Memory B cell (primary cell): ENCODE results near the gene MAPK14.
"Not testable (repeated sequence)": the region's sequence is repeated elsewhere in the genome, so short reads cannot be mapped to it uniquely, and the experiment has no call there.

Source experiments
- ATAC-seq: fragments of 150-1000 bp; cut with Tn5 transposase; 2 replicates; pipeline ENCODE4 v1.10.0; 2021; ENCODE audit warnings: low read depth, mild to moderate bottlenecking, moderate library complexity
- DNase-seq, 2 donors: peaks; one replicate each; pipeline ENCODE4 v3.0.0; 2022; ENCODE audit warnings: low spot score in 2 of 2
- H3K27ac Mint-ChIP-seq: one replicate; pipeline ENCODE4 v1.8.0; 2022; ENCODE audit warnings: mild to moderate bottlenecking, moderate library complexity, mixed read lengths
- H3K27me3 Mint-ChIP-seq: one replicate; pipeline ENCODE4 v1.8.0; 2022; ENCODE audit warnings: mixed read lengths
- H3K36me3 Mint-ChIP-seq: one replicate; pipeline ENCODE4 v1.8.0; 2022; ENCODE audit warnings: mild to moderate bottlenecking, mixed read lengths
- H3K4me1 Mint-ChIP-seq: one replicate; pipeline ENCODE4 v1.8.0; 2022; ENCODE audit warnings: mixed read lengths
- H3K4me3 Mint-ChIP-seq: one replicate; pipeline ENCODE4 v1.8.0; 2022; ENCODE audit warnings: mild to moderate bottlenecking, moderate library complexity, mixed read lengths
- H3K9me3 Mint-ChIP-seq: one replicate; pipeline ENCODE4 v1.8.0; 2022; ENCODE audit warnings: mixed read lengths

Gene MAPK14

GRCh38 chr6:36027501-36028087 is at the start of gene MAPK14:
MAPK14 (plus strand) TSS chr6:36027808; CDS start chr6:36028158, 350 bp downstream.
- no peaks in the 10 kb centered on the region for H3K9me3 Mint-ChIP-seq
- H3K4me1 Mint-ChIP-seq: peaks cover 27% of the 10 kb centered on the region
- peaks cover 13% of the 10 kb centered on the region for H3K27me3 Mint-ChIP-seq
- H3K27ac Mint-ChIP-seq: peak within 1 kb of the TSS; percentile 69
- DNase-seq (peak; percentile 95 to 97), ATAC-seq (peak; percentile 88)
- H3K36me3 Mint-ChIP-seq: no peaks in the 10 kb centered on the region
- H3K4me3 Mint-ChIP-seq: peak within 1 kb of the TSS; percentile 94

- not testable (repeated sequence) for H3K27ac Mint-ChIP-seq, ATAC-seq, H3K4me1 Mint-ChIP-seq, H3K27me3 Mint-ChIP-seq, DNase-seq, H3K36me3 Mint-ChIP-seq, H3K4me3 Mint-ChIP-seq, H3K9me3 Mint-ChIP-seq
These were observed 47.5 kb upstream of the MAPK14 start for GRCh38 chr6:35980126-35980525.

- Mint-ChIP-seq H3K9me3 (no peaks in the 10 kb centered on the region), H3K4me1 (no peaks in the 10 kb centered on the region), H3K36me3 (no peaks in the 10 kb centered on the region), H3K27ac (no peak overlapping the region), H3K4me3 (no peak overlapping the region), H3K27me3 (peaks cover 1% of the 10 kb centered on the region)
- no peak for ATAC-seq
- DNase-seq: no peak
These were observed 46.5 kb upstream of the MAPK14 start for GRCh38 chr6:35980991-35981645.

- H3K27ac Mint-ChIP-seq: no peak overlapping the region
- no peak overlapping the region for H3K4me3 Mint-ChIP-seq
- H3K4me1 Mint-ChIP-seq: no peaks in the 10 kb centered on the region
- peaks cover 3% of the 10 kb centered on the region for H3K27me3 Mint-ChIP-seq
- no peaks in the 10 kb centered on the region for H3K9me3 Mint-ChIP-seq
- ATAC-seq (no peak), DNase-seq (no peak)
- no peaks in the 10 kb centered on the region for H3K36me3 Mint-ChIP-seq
These were observed 42.9 kb upstream of the MAPK14 start for GRCh38 chr6:35984701-35985100.

GRCh38 chr6:35988047-35988446 is 39.6 kb upstream of the MAPK14 start:
- not testable (repeated sequence) for H3K9me3 Mint-ChIP-seq, H3K27me3 Mint-ChIP-seq, H3K4me3 Mint-ChIP-seq, H3K27ac Mint-ChIP-seq, DNase-seq, ATAC-seq, H3K4me1 Mint-ChIP-seq, H3K36me3 Mint-ChIP-seq

GRCh38 chr6:35993150-35993549 is 34.5 kb upstream of the MAPK14 start:
- no peaks in the 10 kb centered on the region for H3K9me3 Mint-ChIP-seq
- no peaks in the 10 kb centered on the region for H3K4me1 Mint-ChIP-seq
- no peak for ATAC-seq
- H3K36me3 Mint-ChIP-seq: peaks cover 1% of the 10 kb centered on the region
- DNase-seq: no peak
- H3K4me3 Mint-ChIP-seq: no peak overlapping the region
- H3K27ac Mint-ChIP-seq: no peak overlapping the region
- H3K27me3 Mint-ChIP-seq: peaks cover 5% of the 10 kb centered on the region

GRCh38 chr6:36000451-36000850 is 27.2 kb upstream of the MAPK14 start:
- DNase-seq (no peak), ATAC-seq (no peak)
- Mint-ChIP-seq H3K4me3 (no peak overlapping the region), H3K4me1 (no peaks in the 10 kb centered on the region), H3K27ac (no peak overlapping the region), H3K27me3 (peaks cover 6% of the 10 kb centered on the region), H3K36me3 (no peaks in the 10 kb centered on the region), H3K9me3 (no peaks in the 10 kb centered on the region)

- H3K36me3 Mint-ChIP-seq: no peaks in the 10 kb centered on the region
- ATAC-seq (no peak), DNase-seq (no peak)
- H3K4me3 Mint-ChIP-seq: no peak overlapping the region
- no peaks in the 10 kb centered on the region for H3K4me1 Mint-ChIP-seq
- H3K9me3 Mint-ChIP-seq: no peaks in the 10 kb centered on the region
- H3K27ac Mint-ChIP-seq: no peak overlapping the region
- H3K27me3 Mint-ChIP-seq: peaks cover 12% of the 10 kb centered on the region
These were observed 11.9 kb upstream of the MAPK14 start for GRCh38 chr6:36015666-36016065.

- Mint-ChIP-seq H3K36me3 (no peaks in the 10 kb centered on the region), H3K27me3 (peaks cover 10% of the 10 kb centered on the region), H3K9me3 (no peaks in the 10 kb centered on the region), H3K27ac (no peak overlapping the region), H3K4me3 (no peak overlapping the region), H3K4me1 (no peaks in the 10 kb centered on the region)
- no peak for ATAC-seq
- DNase-seq: no peak
These were observed 9.3 kb upstream of the MAPK14 start for GRCh38 chr6:36018339-36018738.

GRCh38 chr6:36019167-36019566 is 8.4 kb upstream of the MAPK14 start:
- peaks cover 5% of the 10 kb centered on the region for H3K4me1 Mint-ChIP-seq
- no peak for ATAC-seq
- H3K27me3 Mint-ChIP-seq: peaks cover 12% of the 10 kb centered on the region
- H3K4me3 Mint-ChIP-seq: no peak overlapping the region
- H3K36me3 Mint-ChIP-seq: no peaks in the 10 kb centered on the region
- H3K9me3 Mint-ChIP-seq: no peaks in the 10 kb centered on the region
- DNase-seq: no peak
- no peak overlapping the region for H3K27ac Mint-ChIP-seq

- H3K9me3 Mint-ChIP-seq: no peaks in the 10 kb centered on the region
- H3K4me1 Mint-ChIP-seq: peaks cover 5% of the 10 kb centered on the region
- no peaks in the 10 kb centered on the region for H3K36me3 Mint-ChIP-seq
- no peak overlapping the region for H3K27ac Mint-ChIP-seq
- DNase-seq: no peak
- H3K27me3 Mint-ChIP-seq: peaks cover 16% of the 10 kb centered on the region
- no peak for ATAC-seq
- H3K4me3 Mint-ChIP-seq: no peak overlapping the region
These were observed 7.5 kb upstream of the MAPK14 start for GRCh38 chr6:36020154-36020553.

GRCh38 chr6:36023996-36024795 is 3.4 kb upstream of the MAPK14 start, which contains the start of gene SLC26A8:
SLC26A8 (minus strand) TSS chr6:36024641; CDS start chr6:36019707, 4,934 bp downstream.
- H3K4me3 Mint-ChIP-seq: no peak within 1 kb of the TSS
- peaks cover 13% of the 10 kb centered on the region for H3K27me3 Mint-ChIP-seq
- H3K27ac Mint-ChIP-seq: no peak within 1 kb of the TSS

GRCh38 chr6:36025260-36025931 is 2.2 kb upstream of the MAPK14 start:
- Mint-ChIP-seq H3K9me3 (no peaks in the 10 kb centered on the region), H3K36me3 (no peaks in the 10 kb centered on the region), H3K27ac (no peak overlapping the region), H3K4me1 (peaks cover 16% of the 10 kb centered on the region), H3K4me3 (no peak overlapping the region), H3K27me3 (peaks cover 13% of the 10 kb centered on the region)
- DNase-seq (no peak), ATAC-seq (no peak)

More at GRCh38 chr6:36023996-36024795, 3.4 kb upstream of the MAPK14 start, which contains the start of gene SLC26A8:
- ATAC-seq (no peak), DNase-seq (peak in 1 of 2 donors; percentile 15)
- H3K36me3 Mint-ChIP-seq: no peaks in the 10 kb centered on the region
- peaks cover 12% of the 10 kb centered on the region for H3K4me1 Mint-ChIP-seq
- H3K9me3 Mint-ChIP-seq: no peaks in the 10 kb centered on the region

- H3K9me3 Mint-ChIP-seq: no peaks in the 10 kb centered on the region
- H3K36me3 Mint-ChIP-seq: no peaks in the 10 kb centered on the region
- no peak overlapping the region for H3K4me3 Mint-ChIP-seq
- DNase-seq (no peak), ATAC-seq (no peak)
- no peak overlapping the region for H3K27ac Mint-ChIP-seq
- H3K27me3 Mint-ChIP-seq: peaks cover 13% of the 10 kb centered on the region
- H3K4me1 Mint-ChIP-seq: peaks cover 16% of the 10 kb centered on the region
These were observed 1.7 kb upstream of the MAPK14 start for GRCh38 chr6:36025932-36026327.
